Pulmonary artery endothelial cell (primary cell): ENCODE results near the gene SOX15. TPM values are rescaled to one million over a fixed set of nuclear protein-coding genes. Genes with fewer than 3 reads are reported as not detected.
"Not testable (repeated sequence)": the region's sequence is repeated elsewhere in the genome, so short reads cannot be mapped to it uniquely, and the experiment has no call there.

Experiments
- DNase-seq: peaks from one replicate; pipeline ENCODE4 v3.0.0-alpha.2; 2011; ENCODE audit warnings: low read depth, low spot score
- total RNA-seq: library from RNA; depleted of rRNA; stranded (reverse); fragments of >200 nt; gene quantifications from 2 replicates; pipeline ENCODE4 v1.2.3, GENCODE V29; 2014

Gene SOX15
- 0.07 TPM in 1 of 2 replicates, not detected in the other for total RNA-seq

- DNase-seq, result no peak
Observed at GRCh38 chr17:7589891-7590691, at the start of gene SOX15. TSS of gene SOX15 (minus strand) at chr17:7590094. CDS start at chr17:7589676, 418 bp downstream.

- DNase-seq, result no peak
Observed at GRCh38 chr17:7636163-7636562, 46.3 kb upstream of the SOX15 start.

GRCh38 chr17:7634384-7634783 lies 44.5 kb upstream of the SOX15 start:
- DNase-seq, result no peak

GRCh38 chr17:7633093-7633492 lies 43.2 kb upstream of the SOX15 start:
- DNase-seq, result no peak

- no peak for DNase-seq
Observed at GRCh38 chr17:7632492-7632894, 42.6 kb upstream of the SOX15 start.

- no peak for DNase-seq
Observed at GRCh38 chr17:7631398-7632380, 41.8 kb upstream of the SOX15 start.

GRCh38 chr17:7629939-7630571 lies 40.2 kb upstream of the SOX15 start, which contains the start of gene SHBG:
TSS of gene SHBG (plus strand) at chr17:7630135. CDS start at chr17:7630173, 38 bp downstream.
- no peak for DNase-seq

- peak; percentile 75 for DNase-seq
Observed at GRCh38 chr17:7627250-7628121, 37.6 kb upstream of the SOX15 start, which contains the start of gene SAT2. TSS of gene SAT2 (minus strand) at chr17:7627821. CDS start at chr17:7627635, 186 bp downstream.

GRCh38 chr17:7626956-7627249 lies 37.0 kb upstream of the SOX15 start:
- DNase-seq, result no peak

- DNase-seq, result no peak
Observed at GRCh38 chr17:7626307-7626706, 36.4 kb upstream of the SOX15 start.

GRCh38 chr17:7625749-7626148 lies 35.9 kb upstream of the SOX15 start:
- DNase-seq, result not testable (repeated sequence)

- DNase-seq, result no peak
Observed at GRCh38 chr17:7623661-7624060, 33.8 kb upstream of the SOX15 start.

GRCh38 chr17:7620835-7621234 lies 30.9 kb upstream of the SOX15 start:
- DNase-seq, result no peak

- DNase-seq, result no peak
Observed at GRCh38 chr17:7618608-7619007, 28.7 kb upstream of the SOX15 start.

- no peak for DNase-seq
Observed at GRCh38 chr17:7615265-7615747, 25.4 kb upstream of the SOX15 start.

GRCh38 chr17:7614425-7615264 lies 24.8 kb upstream of the SOX15 start, which contains the start of gene FXR2:
TSS of gene FXR2 (minus strand) at chr17:7614897. CDS start at chr17:7614532, 365 bp downstream.
- peak; percentile 99 for DNase-seq

- no peak for DNase-seq
Observed at GRCh38 chr17:7613769-7614424, 24.0 kb upstream of the SOX15 start.

GRCh38 chr17:7612294-7612640 lies 22.4 kb upstream of the SOX15 start:
- no peak for DNase-seq
